Right lung (tissue), 5 donors: ENCODE measurements around the gene B4GAT1. TPM values are rescaled to one million over a fixed set of nuclear protein-coding genes. Genes with fewer than 3 reads are reported as not detected.

Experiments
- DNase-seq, 2 donors: peaks; one replicate each; pipeline ENCODE4 v3.0.0-alpha.2; 2013
- polyA plus RNA-seq, 5 donors: library from polyadenylated mRNA; unstranded; fragments of 120-200 nt; gene quantifications; one replicate each; pipeline versions ENCODE4 v1.2.1 to v1.2.3, GENCODE V29; 2013; ENCODE audit warnings: inconsistent platforms in 1 of 5, low replicate concordance in 1 of 5; ENCODE audit not compliant: insufficient read length in 5 of 5, insufficient read depth in 1 of 5

The B4GAT1 gene
- polyA plus RNA-seq, 5 donors = 28.1 to 38.5 (median 31.5) TPM

GRCh38 chr11:66338276-66339161 lies 8.9 kb downstream of the B4GAT1 start:
- no peak for DNase-seq

DNA sequence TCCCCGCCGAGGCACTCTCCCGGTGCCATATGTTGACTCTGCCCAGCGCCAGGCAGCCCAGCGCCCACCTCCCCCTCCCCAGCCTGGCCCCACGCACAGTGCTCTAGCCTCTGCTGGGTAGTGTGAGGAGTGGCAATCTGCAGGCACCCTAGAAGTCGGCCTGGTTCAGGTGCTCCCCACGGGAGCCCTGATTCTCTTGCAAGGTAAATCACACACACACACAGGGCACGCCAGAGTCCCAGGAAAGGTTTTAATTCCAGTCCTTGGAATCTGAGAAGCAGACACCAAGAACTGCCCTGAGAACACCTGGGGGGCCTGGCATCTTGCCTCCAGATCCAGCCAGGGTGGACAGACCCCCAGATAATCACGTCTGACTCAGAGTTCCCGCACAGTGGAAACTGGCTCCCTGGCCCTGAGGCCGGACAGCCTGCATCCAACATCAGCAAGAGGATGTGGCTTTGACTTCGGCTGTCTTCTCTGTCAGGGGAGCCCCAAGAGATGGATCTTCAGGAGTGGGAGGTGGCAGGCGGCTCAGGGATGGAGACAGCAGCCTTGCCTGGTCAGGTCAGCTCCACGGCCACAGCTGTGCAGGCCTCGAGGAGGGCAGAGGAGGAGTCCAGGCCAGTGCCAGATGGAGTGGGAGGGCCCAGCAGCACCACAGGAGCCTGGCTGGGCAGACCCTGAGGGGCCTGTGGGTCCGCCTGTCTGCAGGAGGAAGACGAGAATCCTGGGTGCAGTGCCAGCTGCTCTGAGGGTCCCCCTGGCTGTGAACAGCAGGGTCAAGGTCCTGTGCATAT lies 10.1 kb downstream of the B4GAT1 start:
- no peak for DNase-seq

GRCh38 chr11:66336234-66337102 lies 11.0 kb downstream of the B4GAT1 start, which contains the start of gene RIN1:
Gene RIN1 (minus strand): TSS chr11:66336434. CDS start chr11:66336402, 32 bp downstream.
- peak in 1 of 2 donors; percentile 54 for DNase-seq

DNA sequence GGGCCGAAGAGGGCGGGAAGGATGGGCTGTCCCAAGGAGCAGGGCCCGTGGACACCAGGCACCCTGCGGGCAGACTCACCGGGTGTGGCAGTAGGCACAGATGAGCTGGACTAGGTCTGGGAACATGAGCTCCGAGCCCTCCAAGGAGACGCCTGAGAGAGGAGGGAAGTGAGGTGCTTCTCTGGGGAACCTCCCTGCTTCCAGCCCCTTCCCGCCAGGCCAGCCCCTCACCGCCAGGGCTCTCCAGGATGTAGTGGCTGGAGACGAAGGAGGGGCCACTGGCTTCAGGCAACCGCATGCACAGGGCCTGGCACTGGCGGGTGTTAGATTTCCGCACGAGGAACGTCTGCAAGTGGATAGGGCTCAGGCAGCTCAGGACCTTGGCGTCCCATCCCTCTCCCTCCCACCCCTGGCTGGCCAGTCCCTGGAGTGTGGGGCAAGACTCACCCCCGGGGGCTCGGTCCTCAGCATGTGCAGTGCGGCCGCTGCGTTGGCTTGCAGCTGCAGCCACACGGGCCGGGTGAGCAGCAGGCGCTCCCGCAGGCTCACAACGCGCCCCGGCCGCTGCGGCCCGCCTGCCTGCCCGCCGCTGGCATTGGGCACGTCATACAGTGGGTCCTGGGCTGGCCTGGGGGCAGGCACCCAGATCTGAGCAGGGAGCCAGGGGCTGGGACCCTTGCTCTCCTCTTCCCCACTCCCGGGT lies 11.7 kb downstream of the B4GAT1 start:
- no peak for DNase-seq

- no peak for DNase-seq
Measured at GRCh38 chr11:66334605-66335442, 12.6 kb downstream of the B4GAT1 start.

- DNase-seq = no peak
Measured at GRCh38 chr11:66333896-66334604, 13.4 kb downstream of the B4GAT1 start.

- no peak for DNase-seq
Measured at GRCh38 chr11:66333220-66333877, 14.1 kb downstream of the B4GAT1 start.

- no peak for DNase-seq
Measured at GRCh38 chr11:66332371-66333219, 14.8 kb downstream of the B4GAT1 start.

DNA sequence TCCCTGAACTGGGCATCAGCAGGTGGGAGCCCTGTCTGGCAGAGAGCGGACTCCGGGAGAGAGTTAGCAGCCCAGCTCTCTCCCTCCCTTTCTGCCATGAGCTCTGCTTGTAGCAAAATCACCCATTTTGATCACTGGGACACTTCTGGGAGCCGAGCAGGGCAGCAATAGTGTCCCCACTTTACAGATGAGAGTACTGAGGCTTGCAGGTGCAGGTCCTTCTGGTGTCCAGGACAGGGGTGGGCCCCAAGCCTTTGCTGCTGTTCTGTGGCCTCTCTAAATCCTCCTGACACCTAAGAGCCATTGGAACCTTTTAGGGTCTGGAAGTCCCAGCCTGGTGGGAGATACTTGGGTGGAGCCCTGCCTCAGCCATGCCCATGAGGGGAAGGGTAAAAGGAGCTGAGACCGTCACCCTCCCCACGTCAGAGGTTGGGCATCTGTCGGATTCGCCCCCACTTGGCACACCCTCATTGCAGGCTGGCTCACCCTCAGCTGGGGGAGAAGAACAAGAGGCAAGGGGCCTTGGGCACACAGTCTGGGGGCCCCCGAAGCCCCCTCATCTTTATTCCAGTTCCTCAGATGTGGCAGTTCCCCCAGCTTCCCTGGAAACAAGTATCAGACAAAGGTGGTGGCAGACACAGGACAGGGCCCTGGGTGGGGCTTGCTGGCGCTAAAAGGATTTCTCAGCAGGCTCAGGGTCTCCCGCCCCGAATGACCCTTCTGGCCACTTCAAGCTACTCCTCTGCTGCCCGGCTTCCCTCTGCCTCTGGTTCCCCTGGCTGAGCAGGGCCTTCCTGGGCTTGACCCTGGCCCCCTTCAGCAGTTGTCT lies 15.7 kb downstream of the B4GAT1 start:
- DNase-seq = no peak

DNA sequence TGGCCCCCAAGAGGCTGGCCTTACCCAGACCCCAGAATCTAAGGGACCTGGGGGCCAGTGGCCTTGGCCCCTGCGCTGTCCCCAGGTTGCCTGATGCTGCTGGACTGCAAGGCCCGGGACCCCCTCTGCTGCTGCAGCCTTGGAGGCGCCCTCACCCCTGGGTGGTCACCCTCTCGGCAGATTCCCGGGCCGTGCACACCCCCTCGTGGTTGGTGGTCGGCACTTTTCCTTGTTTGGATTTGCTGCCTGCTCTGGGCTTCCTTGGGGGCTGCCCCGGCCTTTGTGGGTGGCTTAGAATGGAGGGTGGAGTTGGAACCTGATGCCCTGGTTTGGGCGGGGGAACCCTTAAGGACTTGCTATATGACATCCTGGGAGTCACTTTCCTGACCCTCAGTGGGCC lies 16.5 kb downstream of the B4GAT1 start:
- DNase-seq = no peak

DNA sequence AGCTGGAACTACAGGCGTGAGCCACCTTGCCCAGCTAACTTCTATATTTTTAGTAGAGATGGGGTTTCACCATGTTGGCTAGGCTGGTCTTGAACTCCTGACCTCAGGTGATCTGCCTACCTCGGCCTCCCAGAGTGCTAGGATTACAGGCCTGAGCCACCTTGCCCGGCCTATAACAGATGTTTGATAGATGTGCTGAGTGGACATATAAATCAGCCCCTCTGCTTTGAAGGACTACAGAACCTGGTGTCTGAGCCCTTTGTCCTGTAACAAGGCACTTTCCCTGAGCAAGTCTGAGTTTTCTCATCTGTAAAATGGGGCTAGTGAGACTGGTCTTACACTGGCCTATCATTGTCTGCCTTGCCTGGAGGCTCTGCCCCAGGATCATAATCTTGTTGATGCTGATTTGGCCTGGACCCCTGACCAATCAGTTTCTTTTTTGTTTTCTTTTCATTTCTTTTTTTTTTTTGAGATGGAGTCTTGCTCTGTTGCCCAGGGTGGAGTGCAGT lies 18.2 kb downstream of the B4GAT1 start:
- no peak for DNase-seq

GRCh38 chr11:66328302-66329144 lies 18.9 kb downstream of the B4GAT1 start:
- peak in 1 of 2 donors; percentile 76 for DNase-seq

- DNase-seq = no peak
Measured at GRCh38 chr11:66328031-66328301, 19.5 kb downstream of the B4GAT1 start.

GRCh38 chr11:66327171-66328030 lies 20.0 kb downstream of the B4GAT1 start:
- no peak for DNase-seq
